Natural killer cell (primary cell): ENCODE data around the gene LHB. TPM values are rescaled to one million over a fixed set of nuclear protein-coding genes. Genes with fewer than 3 reads are reported as not detected.
"Not testable (repeated sequence)": the region's sequence is repeated elsewhere in the genome, so short reads cannot be mapped to it uniquely, and the experiment has no call there.

ENCODE experiments used
- ATAC-seq, 3 donors: fragments of 150-1000 bp in 2 of 3; fragments of 200-7000 bp in 1 of 3; cut with Tn5 transposase; 1 replicate in 1 of 3; 2 replicates in 2 of 3; pipeline ENCODE4 v1.10.0; 2021; ENCODE audit warnings: mild to moderate bottlenecking in 2 of 3, moderate library complexity in 2 of 3
- DNase-seq, 2 donors: peaks; one replicate each; pipeline versions ENCODE4 v3.0.0 to v3.0.0-alpha.2; 2013 to 2021; ENCODE audit warnings: mixed read lengths in 1 of 2
- H3K27ac ChIP-seq: one replicate; pipeline ENCODE4 v1.5.1; 2013; ENCODE audit warnings: mild to moderate bottlenecking, low read length
- H3K27me3 ChIP-seq: one replicate; pipeline ENCODE4 v1.6.1; 2013; ENCODE audit warnings: low read length; ENCODE audit not compliant: control insufficient read depth, insufficient read depth
- H3K36me3 ChIP-seq: one replicate; pipeline ENCODE4 v1.6.1; 2013; ENCODE audit warnings: low read length; ENCODE audit not compliant: control insufficient read depth, insufficient read depth
- H3K4me1 ChIP-seq: one replicate; pipeline ENCODE4 v1.6.1; 2013; ENCODE audit warnings: low read length; ENCODE audit not compliant: control insufficient read depth, insufficient read depth
- H3K4me3 ChIP-seq: one replicate; pipeline ENCODE4 v1.5.1; 2013; ENCODE audit warnings: low read length
- H3K9me3 ChIP-seq: one replicate; pipeline ENCODE4 v1.6.1; 2013; ENCODE audit warnings: low read length; ENCODE audit not compliant: control insufficient read depth, insufficient read depth
- H3K27ac Mint-ChIP-seq, 2 donors: one replicate each; pipeline ENCODE4 v1.8.0; 2022; ENCODE audit warnings: mild to moderate bottlenecking in 2 of 2, mixed read lengths in 2 of 2, moderate library complexity in 1 of 2
- H3K27me3 Mint-ChIP-seq, 2 donors: one replicate each; pipeline ENCODE4 v1.8.0; 2022; ENCODE audit warnings: low read depth in 2 of 2, mixed read lengths in 2 of 2
- H3K36me3 Mint-ChIP-seq: one replicate; pipeline ENCODE4 v1.8.0; 2022; ENCODE audit warnings: mixed read lengths
- H3K4me1 Mint-ChIP-seq, 2 donors: one replicate each; pipeline ENCODE4 v1.8.0; 2022; ENCODE audit warnings: mixed read lengths in 2 of 2
- H3K4me3 Mint-ChIP-seq: one replicate; pipeline ENCODE4 v1.8.0; 2022; ENCODE audit warnings: mild to moderate bottlenecking, moderate library complexity, mixed read lengths
- H3K9me3 Mint-ChIP-seq, 2 donors: one replicate each; pipeline ENCODE4 v1.8.0; 2022; ENCODE audit warnings: mixed read lengths in 2 of 2
- CTCF ChIP-seq: fragments of 200-600 bp; IDR thresholded peaks from one replicate; pipeline ENCODE4 v1.8.0; 2022; ENCODE audit warnings: antibody characterized with exemption
- WGBS: methylation state at CpG from one replicate; pipeline ENCODE4 v1.1.7; 2013; ENCODE audit warnings: missing lambda C conversion rate; ENCODE audit not compliant: insufficient coverage; 5-methylcytosine and 5-hydroxymethylcytosine counted together
- intact Hi-C: fragments of 100-400 bp; cut with micrococcal nuclease; formaldehyde crosslinking; loops from one replicate; pipeline ENCODE4 v1.14.2; 2022
- total RNA-seq, 4 donors: library from RNA; stranded (reverse); fragments of 120-200 nt in 1 of 4; gene quantifications; one replicate each; pipeline versions ENCODE4 v1.2.3 to v1.2.4, GENCODE V29; 2013 to 2022

Gene LHB
- total RNA-seq, 3 donors from 2014 or later (not counting 1 experiment from before 2014, with no cell fraction given) = 1.4 TPM; not detected in 2

- peaks cover 33% of the 10 kb centered on the region for H3K4me1 ChIP-seq
- no peak for ATAC-seq
Measured at GRCh38 chr19:49020931-49021895, 4.3 kb upstream of the LHB start.

GRCh38 chr19:49020342-49020741 lies 3.5 kb upstream of the LHB start:
- H3K27ac Mint-ChIP-seq = no peak overlapping the region
- Histone ChIP-seq H3K27ac (no peak overlapping the region), H3K4me3 (no peak overlapping the region), H3K4me1 (peaks cover 33% of the 10 kb centered on the region), H3K27me3 (peaks cover 3% of the 10 kb centered on the region), H3K36me3 (no peaks in the 10 kb centered on the region), H3K9me3 (no peaks in the 10 kb centered on the region)
- no peak for ATAC-seq
- H3K36me3 Mint-ChIP-seq = no peaks in the 10 kb centered on the region
- H3K27me3 Mint-ChIP-seq = peaks cover 0 to 7% of the 10 kb centered on the region in 2 donors
- peak in 1 of 2 donors; percentile 8 for DNase-seq
- no peak overlapping the region for H3K4me3 Mint-ChIP-seq
- peaks cover 15 to 36% of the 10 kb centered on the region in 2 donors for H3K4me1 Mint-ChIP-seq
- WGBS = 89% methylated on average over 11 of the region's 11 CpGs
- TF ChIP-seq CTCF = no peak
- intact Hi-C loops = no loop called here
- no peaks in the 10 kb centered on the region for H3K9me3 Mint-ChIP-seq

More at GRCh38 chr19:49020931-49021895, 4.3 kb upstream of the LHB start:
- Mint-ChIP-seq H3K27ac (peak overlapping the region in 1 of 2 donors; percentile 13), H3K4me3 (no peak overlapping the region), H3K27me3 (peaks cover 0 to 7% of the 10 kb centered on the region in 2 donors), H3K4me1 (peaks cover 15 to 36% of the 10 kb centered on the region in 2 donors), H3K36me3 (no peaks in the 10 kb centered on the region), H3K9me3 (no peaks in the 10 kb centered on the region)
- H3K4me3 ChIP-seq = no peak overlapping the region
- peak in 1 of 2 donors; percentile 14 for DNase-seq
- no peak for TF ChIP-seq CTCF
- no peaks in the 10 kb centered on the region for H3K36me3 ChIP-seq
- no peak overlapping the region for H3K27ac ChIP-seq
- H3K27me3 ChIP-seq = peaks cover 3% of the 10 kb centered on the region
- intact Hi-C loops = no loop called here
- WGBS = 45% methylated on average over 16 of the region's 16 CpGs
- H3K9me3 ChIP-seq = no peaks in the 10 kb centered on the region

- Histone ChIP-seq H3K27ac (no peak overlapping the region), H3K4me1 (peaks cover 33% of the 10 kb centered on the region), H3K27me3 (peaks cover 3% of the 10 kb centered on the region), H3K9me3 (no peaks in the 10 kb centered on the region), H3K4me3 (peak overlapping the region; percentile 50), H3K36me3 (no peaks in the 10 kb centered on the region)
- Mint-ChIP-seq H3K9me3 (no peaks in the 10 kb centered on the region), H3K27ac (peak overlapping the region in 1 of 2 donors; percentile 84), H3K4me1 (peaks cover 15 to 36% of the 10 kb centered on the region in 2 donors), H3K4me3 (peak overlapping the region; percentile 86), H3K27me3 (peaks cover 0 to 7% of the 10 kb centered on the region in 2 donors), H3K36me3 (no peaks in the 10 kb centered on the region)
- intact Hi-C loops = no loop called here
- 11% methylated on average over 41 of the region's 41 CpGs for WGBS
- peak; percentile 36 to 58 (median 55) for ATAC-seq
- no peak for TF ChIP-seq CTCF
- peak; percentile 48 to 76 for DNase-seq
Measured at GRCh38 chr19:49019242-49019932, 2.5 kb upstream of the LHB start.

GRCh38 chr19:49018388-49019241 lies 1.7 kb upstream of the LHB start:
- H3K36me3 Mint-ChIP-seq, H3K27me3 Mint-ChIP-seq, H3K27ac ChIP-seq, H3K36me3 ChIP-seq, intact Hi-C loops, H3K27me3 ChIP-seq, H3K9me3 Mint-ChIP-seq, ATAC-seq, H3K9me3 ChIP-seq: not testable (repeated sequence)
- Histone ChIP-seq H3K4me1 (peaks cover 33% of the 10 kb centered on the region), H3K4me3 (peak overlapping the region; percentile 50)
- 3% methylated on average over 50 of the region's 50 CpGs for WGBS
- Mint-ChIP-seq H3K4me3 (peak overlapping the region; percentile 86), H3K27ac (peak overlapping the region in 1 of 2 donors; percentile 84), H3K4me1 (peaks cover 15 to 36% of the 10 kb centered on the region in 2 donors)
- DNase-seq = peak in 1 of 2 donors; percentile 58
